GM11168 (cell line): ENCODE results near the gene TMEM203.

ENCODE experiments used
- in situ Hi-C: fragments of 300-500 bp; cut with MboI; formaldehyde crosslinking; loops from one replicate; pipeline ENCODE4 v1.12.0; 2022; ENCODE audit warnings: low sequenced_read_pairs; ENCODE audit not compliant: unreplicated experiment

The TMEM203 gene

GRCh38 chr9:137199411-137200121 is 5.9 kb downstream of the TMEM203 start:
- in situ Hi-C loops: no loop called here

GRCh38 chr9:137198902-137199283 is 6.6 kb downstream of the TMEM203 start:
- in situ Hi-C loops: no loop called here

GRCh38 chr9:137198051-137198901 is 7.2 kb downstream of the TMEM203 start:
- in situ Hi-C loops: no loop called here

- in situ Hi-C loops: no loop called here
Measured at GRCh38 chr9:137195525-137196220, 9.8 kb downstream of the TMEM203 start.

GRCh38 chr9:137194909-137195308 is 10.5 kb downstream of the TMEM203 start:
- in situ Hi-C loops: no loop called here

- in situ Hi-C loops: no loop called here
Measured at GRCh38 chr9:137194388-137194787, 11.1 kb downstream of the TMEM203 start.

GRCh38 chr9:137193771-137194170 is 11.7 kb downstream of the TMEM203 start:
- in situ Hi-C loops: no loop called here

- in situ Hi-C loops: no loop called here
Measured at GRCh38 chr9:137192859-137193258, 12.6 kb downstream of the TMEM203 start.

GRCh38 chr9:137192448-137192780 is 13.0 kb downstream of the TMEM203 start:
- in situ Hi-C loops: no loop called here

- in situ Hi-C loops: no loop called here
Measured at GRCh38 chr9:137191691-137192447, 13.6 kb downstream of the TMEM203 start.

- in situ Hi-C loops: no loop called here
Measured at GRCh38 chr9:137191245-137191644, 14.2 kb downstream of the TMEM203 start.

GRCh38 chr9:137190315-137190856 is 15.1 kb downstream of the TMEM203 start:
- in situ Hi-C loops: no loop called here

GRCh38 chr9:137189297-137190295 is 15.9 kb downstream of the TMEM203 start:
- in situ Hi-C loops: no loop called here

- in situ Hi-C loops: no loop called here
Measured at GRCh38 chr9:137188490-137189296, 16.8 kb downstream of the TMEM203 start, which contains the start of the genes ANAPC2 and SSNA1. ANAPC2 (minus strand) TSS chr9:137188560; CDS start chr9:137188532, 28 bp downstream. SSNA1 (plus strand) TSS chr9:137188676; CDS start chr9:137188727, 51 bp downstream.

GRCh38 chr9:137188086-137188489 is 17.4 kb downstream of the TMEM203 start:
- in situ Hi-C loops: no loop called here

GRCh38 chr9:137187386-137187785 is 18.1 kb downstream of the TMEM203 start:
- in situ Hi-C loops: no loop called here

GRCh38 chr9:137186385-137186784 is 19.1 kb downstream of the TMEM203 start:
- in situ Hi-C loops: no loop called here

GRCh38 chr9:137185921-137186320 is 19.5 kb downstream of the TMEM203 start:
- in situ Hi-C loops: no loop called here
